A673 (cell line): Measurements from ENCODE around the gene SHOX. TPM values are rescaled to one million over a fixed set of nuclear protein-coding genes. Genes with fewer than 3 reads are reported as not detected.

Source experiments
- BruUV-seq: library from RNA; stranded (reverse); fragments of 400-500 nt; replicated peaks from 2 replicates; lab custom pipeline; 2021; lab: Mats Ljungman, UMichigan
- CTCF ChIA-PET: fragments of 300-600 bp; sonication (Branson Sonifier 250); formaldehyde crosslinking; loops from one replicate; lab custom pipeline; 2022; ENCODE audit warnings: antibody characterized with exemption; lab: Charles Lee
- POLR2A ChIA-PET: fragments of 300-600 bp; sonication (Branson Sonifier 250); formaldehyde crosslinking; loops from one replicate; lab custom pipeline; 2022; ENCODE audit warnings: antibody characterized with exemption; ENCODE audit not compliant: low non-redundant PET; lab: Charles Lee
- DNase-seq: peaks from one replicate; pipeline ENCODE4 v3.0.0-alpha.2; 2015; ENCODE audit warnings: low spot score
- H3K27ac ChIP-seq: fragments of 200-600 bp; sonication (generic); 2 replicates; pipeline ENCODE4 v1.5.1; 2016; ENCODE audit warnings: mixed run types, low read depth, mild to moderate bottlenecking, mixed read lengths, antibody characterized with exemption, low read length; ENCODE audit not compliant: poor library complexity, severe bottlenecking
- H3K27me3 ChIP-seq: fragments of 200-600 bp; sonication (generic); replicated peaks from 2 replicates; pipeline ENCODE4 v1.6.1; 2017; ENCODE audit warnings: mixed run types, low read depth, mild to moderate bottlenecking, mixed read lengths, antibody characterized with exemption, low read length; ENCODE audit not compliant: insufficient read depth, poor library complexity
- H3K36me3 ChIP-seq: fragments of 200-600 bp; sonication (generic); 2 replicates; pipeline ENCODE4 v1.6.1; 2016; ENCODE audit warnings: mixed run types, mild to moderate bottlenecking, mixed read lengths, antibody characterized with exemption, low read length; ENCODE audit not compliant: insufficient read depth, poor library complexity, severe bottlenecking
- H3K4me1 ChIP-seq: fragments of 200-600 bp; sonication (generic); 2 replicates; pipeline ENCODE4 v1.6.1; 2017; ENCODE audit warnings: mixed run types, mild to moderate bottlenecking, mixed read lengths, antibody characterized with exemption, low read length; ENCODE audit not compliant: insufficient read depth, poor library complexity, severe bottlenecking
- H3K4me3 ChIP-seq: fragments of 200-600 bp; sonication (generic); 2 replicates; pipeline ENCODE4 v1.5.1; 2016; ENCODE audit warnings: low read depth, mixed run types, mild to moderate bottlenecking, mixed read lengths, low read length; ENCODE audit not compliant: poor library complexity, severe bottlenecking
- H3K9me3 ChIP-seq: fragments of 200-600 bp; sonication (generic); 2 replicates; pipeline ENCODE4 v1.6.1; 2016; ENCODE audit warnings: mixed run types, low read depth, mild to moderate bottlenecking, mixed read lengths, antibody characterized with exemption, low read length; ENCODE audit not compliant: poor library complexity, severe bottlenecking
- EZH2 ChIP-seq: fragments of 200-600 bp; sonication (generic); IDR thresholded peaks from 2 replicates; pipeline ENCODE4 v1.6.1; 2017; ENCODE audit warnings: borderline replicate concordance, low read depth, mild to moderate bottlenecking, mixed read lengths, antibody characterized with exemption, low read length; ENCODE audit not compliant: poor library complexity, severe bottlenecking
- intact Hi-C: fragments of 100-400 bp; cut with micrococcal nuclease; formaldehyde crosslinking; loops from one replicate; pipeline ENCODE4 v1.10.0; 2022; ENCODE audit not compliant: unreplicated experiment
- total RNA-seq: library from RNA; stranded (reverse); gene quantifications from 2 replicates; pipeline ENCODE4 v1.2.3, GENCODE V29; 2021
- TF ChIP-seq, protein P1 (sequence below): fragments of 300-800, 200-600 bp; sonication (generic); conservative IDR thresholded peaks from 2 replicates; pipeline ENCODE4 v1.5.1; 2017; ENCODE audit warnings: low read depth, mild to moderate bottlenecking, antibody characterized with exemption, low read length, moderate library complexity, mixed read lengths

SHOX gene
- total RNA-seq, 1 experiment from 2014 or later: not detected

DNA sequence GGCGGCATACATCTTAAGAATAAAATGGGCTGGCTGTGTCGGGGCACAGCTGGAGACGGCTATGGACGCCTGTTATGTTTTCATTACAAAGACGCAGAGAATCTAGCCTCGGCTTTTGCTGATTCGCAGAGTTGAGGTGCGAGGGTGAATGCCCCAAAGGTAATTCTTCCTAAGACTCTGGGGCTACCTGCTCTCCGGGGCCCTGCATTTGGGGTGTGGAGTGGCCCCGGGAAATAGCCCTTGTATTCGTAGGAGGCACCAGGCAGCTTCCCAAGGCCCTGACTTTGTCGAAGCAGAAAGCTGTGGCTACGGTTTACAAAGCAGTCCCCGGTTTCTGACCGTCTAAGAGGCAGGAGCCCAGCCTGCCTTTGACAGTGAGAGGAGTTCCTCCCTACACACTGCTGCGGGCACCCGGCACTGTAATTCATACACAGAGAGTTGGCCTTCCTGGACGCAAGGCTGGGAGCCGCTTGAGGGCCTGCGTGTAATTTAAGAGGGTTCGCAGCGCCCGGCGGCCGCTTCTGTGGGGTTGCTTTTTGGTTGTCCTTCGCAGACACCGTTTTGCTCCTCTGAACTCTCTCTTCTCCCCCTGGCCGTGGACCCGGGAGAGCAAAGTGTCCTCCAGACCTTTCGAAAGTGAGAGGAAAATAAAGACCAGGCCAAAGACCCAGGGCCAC lies 1.9 kb downstream of the SHOX start:
- CTCF ChIA-PET: no interaction called here
- H3K4me1 ChIP-seq: no peaks in the 10 kb centered on the region
- DNase-seq: no peak
- BruUV-seq: no TSS peak
- no peak overlapping the region for H3K4me3 ChIP-seq
- POLR2A ChIA-PET: no interaction called here
- no peaks in the 10 kb centered on the region for H3K36me3 ChIP-seq
- intact Hi-C loops: no loop called here
- TF ChIP-seq, protein P1, sequence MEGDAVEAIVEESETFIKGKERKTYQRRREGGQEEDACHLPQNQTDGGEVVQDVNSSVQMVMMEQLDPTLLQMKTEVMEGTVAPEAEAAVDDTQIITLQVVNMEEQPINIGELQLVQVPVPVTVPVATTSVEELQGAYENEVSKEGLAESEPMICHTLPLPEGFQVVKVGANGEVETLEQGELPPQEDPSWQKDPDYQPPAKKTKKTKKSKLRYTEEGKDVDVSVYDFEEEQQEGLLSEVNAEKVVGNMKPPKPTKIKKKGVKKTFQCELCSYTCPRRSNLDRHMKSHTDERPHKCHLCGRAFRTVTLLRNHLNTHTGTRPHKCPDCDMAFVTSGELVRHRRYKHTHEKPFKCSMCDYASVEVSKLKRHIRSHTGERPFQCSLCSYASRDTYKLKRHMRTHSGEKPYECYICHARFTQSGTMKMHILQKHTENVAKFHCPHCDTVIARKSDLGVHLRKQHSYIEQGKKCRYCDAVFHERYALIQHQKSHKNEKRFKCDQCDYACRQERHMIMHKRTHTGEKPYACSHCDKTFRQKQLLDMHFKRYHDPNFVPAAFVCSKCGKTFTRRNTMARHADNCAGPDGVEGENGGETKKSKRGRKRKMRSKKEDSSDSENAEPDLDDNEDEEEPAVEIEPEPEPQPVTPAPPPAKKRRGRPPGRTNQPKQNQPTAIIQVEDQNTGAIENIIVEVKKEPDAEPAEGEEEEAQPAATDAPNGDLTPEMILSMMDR: no peak
- TF ChIP-seq EZH2: no peak
- no peaks in the 10 kb centered on the region for H3K9me3 ChIP-seq
- peaks cover 72% of the 10 kb centered on the region for H3K27me3 ChIP-seq
- no peak overlapping the region for H3K27ac ChIP-seq

DNA sequence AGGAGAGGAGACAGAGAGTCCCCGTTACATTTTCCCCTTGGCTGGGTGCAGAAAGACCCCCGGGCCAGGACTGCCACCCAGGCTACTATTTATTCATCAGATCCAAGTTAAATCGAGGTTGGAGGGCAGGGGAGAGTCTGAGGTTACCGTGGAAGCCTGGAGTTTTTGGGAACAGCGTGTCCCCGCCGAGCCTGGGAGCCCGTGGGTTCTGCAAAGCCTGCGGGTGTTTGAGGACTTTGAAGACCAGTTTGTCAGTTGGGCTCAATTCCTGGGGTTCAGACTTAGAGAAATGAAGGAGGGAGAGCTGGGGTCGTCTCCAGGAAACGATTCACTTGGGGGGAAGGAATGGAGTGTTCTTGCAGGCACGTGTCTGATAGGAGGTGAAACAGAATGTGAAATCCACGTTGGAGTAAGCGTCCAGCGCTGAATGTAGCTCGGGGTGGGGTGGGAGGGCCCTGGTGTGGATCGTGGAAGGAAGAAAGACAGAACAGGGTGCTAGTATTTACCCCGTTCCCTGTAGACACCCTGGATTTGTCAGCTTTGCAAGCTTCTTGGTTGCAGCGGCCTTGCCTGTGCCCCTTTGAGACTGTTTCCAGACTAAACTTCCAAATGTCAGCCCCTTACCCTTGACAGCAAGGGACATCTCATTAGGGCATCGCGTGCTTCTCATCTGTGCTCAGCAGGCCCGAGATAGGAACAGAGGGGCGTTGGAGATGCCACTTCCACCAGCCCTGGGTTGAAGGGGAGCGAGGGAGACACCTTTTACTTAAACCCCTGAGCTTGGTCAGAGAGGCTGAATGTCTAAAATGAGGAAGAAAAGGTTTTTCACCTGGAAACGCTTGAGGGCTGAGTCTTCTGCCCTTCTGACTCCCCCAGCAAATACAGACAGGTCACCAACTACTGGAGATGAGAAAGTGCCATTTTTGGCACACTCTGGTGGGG lies 2.7 kb downstream of the SHOX start:
- H3K36me3 ChIP-seq: no peaks in the 10 kb centered on the region
- POLR2A ChIA-PET: no interaction called here
- no peaks in the 10 kb centered on the region for H3K4me1 ChIP-seq
- no TSS peak for BruUV-seq
- CTCF ChIA-PET: no interaction called here
- intact Hi-C loops: no loop called here
- H3K9me3 ChIP-seq: no peaks in the 10 kb centered on the region
- H3K4me3 ChIP-seq: no peak overlapping the region
- peaks cover 80% of the 10 kb centered on the region for H3K27me3 ChIP-seq
- no peak for DNase-seq
- TF ChIP-seq EZH2: no peak
- TF ChIP-seq, protein P1: no peak
- no peak overlapping the region for H3K27ac ChIP-seq

DNA sequence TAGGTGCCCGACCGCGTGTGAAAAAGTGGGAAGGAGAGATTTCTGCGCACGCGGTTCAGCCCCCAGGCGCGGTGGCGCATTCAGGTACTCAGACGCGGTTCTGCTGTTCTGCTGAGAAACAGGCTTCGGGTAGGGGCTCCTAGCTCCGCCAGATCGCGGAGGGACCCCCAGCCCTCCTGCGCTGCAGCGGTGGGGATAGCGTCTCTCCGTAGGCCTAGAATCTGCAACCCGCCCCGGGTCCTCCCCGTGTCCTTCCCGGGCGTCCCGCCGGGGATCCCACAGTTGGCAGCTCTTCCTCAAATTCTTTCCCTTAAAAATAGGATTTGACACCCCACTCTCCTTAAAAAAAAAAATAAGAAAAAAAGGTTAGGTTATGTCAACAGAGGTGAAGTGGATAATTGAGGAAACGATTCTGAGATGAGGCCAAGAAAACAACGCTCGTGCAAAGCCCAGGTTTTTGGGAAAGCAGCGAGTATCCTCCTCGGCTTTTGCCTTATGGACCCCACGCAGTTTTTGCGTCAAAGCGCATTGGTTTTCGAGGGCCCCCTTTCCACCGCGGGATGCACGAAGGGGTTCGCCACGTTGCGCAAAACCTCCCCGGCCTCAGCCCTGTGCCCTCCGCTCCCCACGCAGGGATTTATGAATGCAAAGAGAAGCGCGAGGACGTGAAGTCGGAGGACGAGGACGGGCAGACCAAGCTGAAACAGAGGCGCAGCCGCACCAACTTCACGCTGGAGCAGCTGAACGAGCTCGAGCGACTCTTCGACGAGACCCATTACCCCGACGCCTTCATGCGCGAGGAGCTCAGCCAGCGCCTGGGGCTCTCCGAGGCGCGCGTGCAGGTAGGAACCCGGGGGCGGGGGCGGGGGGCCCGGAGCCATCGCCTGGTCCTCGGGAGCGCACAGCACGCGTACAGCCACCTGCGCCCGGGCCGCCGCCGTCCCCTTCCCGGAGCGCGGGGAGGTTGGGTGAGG lies 3.7 kb downstream of the SHOX start:
- TF ChIP-seq EZH2: no peak
- TF ChIP-seq, protein P1: no peak
- POLR2A ChIA-PET: no interaction called here
- H3K4me1 ChIP-seq: no peaks in the 10 kb centered on the region
- no peak overlapping the region for H3K4me3 ChIP-seq
- BruUV-seq: no TSS peak
- intact Hi-C loops: no loop called here
- no peaks in the 10 kb centered on the region for H3K9me3 ChIP-seq
- H3K36me3 ChIP-seq: no peaks in the 10 kb centered on the region
- no peak overlapping the region for H3K27ac ChIP-seq
- CTCF ChIA-PET: no interaction called here
- no peak for DNase-seq
- H3K27me3 ChIP-seq: peaks cover 90% of the 10 kb centered on the region
